ENCODE data around the gene MAP3K5.

DNA sequence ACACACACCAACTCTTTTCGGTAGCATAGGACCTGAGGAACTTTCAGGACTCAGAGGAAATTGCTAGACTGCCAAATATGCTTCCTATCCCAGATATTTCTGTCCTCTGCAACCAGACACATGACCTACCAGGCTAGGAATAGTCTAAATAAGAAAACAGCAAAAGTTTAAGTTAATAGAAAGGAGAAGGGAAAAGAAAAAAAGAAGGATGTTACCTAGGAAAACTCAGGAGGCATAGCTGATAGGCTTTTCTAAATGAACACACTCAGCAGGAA lies 74.6 kb downstream of the MAP3K5 start:
- TF ChIP-seq TAF1 (IDR thresholded peaks at IDR 0.05; ENCODE audit: borderline replicate concordance, insufficient read depth, low read length): no peak
- TF ChIP-seq, protein P1, sequence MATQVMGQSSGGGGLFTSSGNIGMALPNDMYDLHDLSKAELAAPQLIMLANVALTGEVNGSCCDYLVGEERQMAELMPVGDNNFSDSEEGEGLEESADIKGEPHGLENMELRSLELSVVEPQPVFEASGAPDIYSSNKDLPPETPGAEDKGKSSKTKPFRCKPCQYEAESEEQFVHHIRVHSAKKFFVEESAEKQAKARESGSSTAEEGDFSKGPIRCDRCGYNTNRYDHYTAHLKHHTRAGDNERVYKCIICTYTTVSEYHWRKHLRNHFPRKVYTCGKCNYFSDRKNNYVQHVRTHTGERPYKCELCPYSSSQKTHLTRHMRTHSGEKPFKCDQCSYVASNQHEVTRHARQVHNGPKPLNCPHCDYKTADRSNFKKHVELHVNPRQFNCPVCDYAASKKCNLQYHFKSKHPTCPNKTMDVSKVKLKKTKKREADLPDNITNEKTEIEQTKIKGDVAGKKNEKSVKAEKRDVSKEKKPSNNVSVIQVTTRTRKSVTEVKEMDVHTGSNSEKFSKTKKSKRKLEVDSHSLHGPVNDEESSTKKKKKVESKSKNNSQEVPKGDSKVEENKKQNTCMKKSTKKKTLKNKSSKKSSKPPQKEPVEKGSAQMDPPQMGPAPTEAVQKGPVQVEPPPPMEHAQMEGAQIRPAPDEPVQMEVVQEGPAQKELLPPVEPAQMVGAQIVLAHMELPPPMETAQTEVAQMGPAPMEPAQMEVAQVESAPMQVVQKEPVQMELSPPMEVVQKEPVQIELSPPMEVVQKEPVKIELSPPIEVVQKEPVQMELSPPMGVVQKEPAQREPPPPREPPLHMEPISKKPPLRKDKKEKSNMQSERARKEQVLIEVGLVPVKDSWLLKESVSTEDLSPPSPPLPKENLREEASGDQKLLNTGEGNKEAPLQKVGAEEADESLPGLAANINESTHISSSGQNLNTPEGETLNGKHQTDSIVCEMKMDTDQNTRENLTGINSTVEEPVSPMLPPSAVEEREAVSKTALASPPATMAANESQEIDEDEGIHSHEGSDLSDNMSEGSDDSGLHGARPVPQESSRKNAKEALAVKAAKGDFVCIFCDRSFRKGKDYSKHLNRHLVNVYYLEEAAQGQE (IDR thresholded peaks at IDR 0.05; ENCODE audit: insufficient read depth in 1 of 2, low read depth in 2 of 2, low read length in 2 of 2): no peak
